Stimulated activated CD4-positive, alpha-beta T cell treated with anti-CD3 and anti-CD28 coated beads, Interleukin-1b, Interleukin-23, amount 100 ng/mL, for 48 hours (primary cell): ENCODE results near the gene MFN2.

Experiments
- DNase-seq: peaks from one replicate; pipeline ENCODE4 v3.0.0-alpha.2; 2020

MFN2 gene

DNA sequence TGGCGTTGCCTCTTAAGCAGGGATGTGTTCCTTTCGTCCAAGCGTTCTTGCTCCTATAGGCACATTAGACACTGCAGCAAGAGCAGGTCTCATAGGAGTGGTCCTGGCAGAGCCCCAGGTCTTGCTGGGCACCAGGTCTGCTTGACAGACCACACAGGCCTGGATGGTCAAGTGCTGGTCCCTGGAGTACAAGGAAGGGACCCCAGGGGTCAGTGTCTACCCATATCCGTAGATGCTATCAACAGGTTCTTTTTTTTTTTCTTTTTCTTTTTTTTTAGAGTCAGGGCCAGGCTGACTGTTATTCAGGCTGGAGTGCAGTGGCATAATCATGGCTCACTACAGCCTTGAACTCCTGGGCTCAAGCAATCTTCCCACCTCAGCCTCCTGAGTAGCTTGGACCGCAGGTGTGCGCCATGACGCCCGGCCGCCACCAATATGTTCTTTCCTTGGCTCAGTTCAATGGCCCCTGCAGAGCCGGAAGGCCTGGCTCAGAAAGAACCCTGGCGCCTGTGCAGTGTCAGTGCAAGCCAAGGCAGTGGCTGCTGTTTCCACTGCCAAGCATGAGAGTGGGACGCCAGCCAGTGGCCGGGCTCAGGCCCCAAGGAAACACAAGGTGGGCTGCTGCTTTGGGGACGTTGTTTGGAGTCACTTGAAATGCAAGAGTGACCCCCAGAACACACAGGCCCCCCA, 72.9 kb downstream of the MFN2 start:
- no peak for DNase-seq

GRCh38 chr1:12053752-12054548, 73.7 kb downstream of the MFN2 start:
- DNase-seq: peak; percentile 40

DNA sequence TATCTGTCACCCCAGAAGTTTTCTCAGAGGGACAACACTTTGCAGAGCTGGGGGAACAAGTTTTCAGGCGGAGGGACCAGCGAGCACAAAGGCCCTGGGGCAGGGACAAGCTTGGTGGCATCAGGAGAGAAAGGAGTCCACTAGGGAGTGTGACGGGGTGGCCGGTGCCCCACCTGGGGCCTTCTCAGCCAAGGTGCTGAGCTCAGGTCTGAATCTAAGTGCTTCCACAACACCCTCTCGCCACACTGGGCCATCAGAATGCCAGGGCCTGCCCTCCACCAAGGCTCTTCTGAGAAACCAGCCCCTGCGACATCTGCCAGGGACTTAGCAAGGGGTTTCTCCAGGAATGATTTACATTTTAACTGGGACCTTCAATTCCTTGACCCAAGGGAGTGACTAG, 75.0 kb downstream of the MFN2 start:
- DNase-seq: no peak

DNA sequence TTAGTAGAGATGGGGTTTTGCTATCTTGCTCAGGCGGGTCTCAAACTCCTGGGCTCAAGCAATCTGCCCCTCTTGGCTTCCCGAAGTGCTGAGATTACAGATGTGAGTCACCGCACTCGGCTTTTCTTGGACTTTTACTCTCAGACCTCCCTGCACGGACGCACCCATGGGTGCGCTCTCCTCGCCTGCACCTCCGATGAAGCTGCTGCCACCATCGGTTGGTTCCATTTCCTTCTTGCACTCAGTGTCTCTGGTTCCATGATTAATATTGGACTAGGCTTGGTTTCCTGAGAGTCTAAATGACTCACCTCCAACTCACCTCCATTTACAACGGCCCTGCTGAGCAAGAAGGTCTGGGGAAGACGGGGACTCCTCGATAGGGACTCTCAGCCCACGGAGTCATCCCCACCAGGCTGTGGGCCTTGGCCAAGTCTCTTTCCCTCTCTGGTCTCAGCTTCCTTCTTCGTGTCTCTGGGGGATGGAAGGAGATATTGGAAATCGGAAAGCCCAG, 76.1 kb downstream of the MFN2 start:
- DNase-seq: peak; percentile 68

- DNase-seq: peak; percentile 67
Observed at GRCh38 chr1:12057382-12057781, 77.1 kb downstream of the MFN2 start.

DNA sequence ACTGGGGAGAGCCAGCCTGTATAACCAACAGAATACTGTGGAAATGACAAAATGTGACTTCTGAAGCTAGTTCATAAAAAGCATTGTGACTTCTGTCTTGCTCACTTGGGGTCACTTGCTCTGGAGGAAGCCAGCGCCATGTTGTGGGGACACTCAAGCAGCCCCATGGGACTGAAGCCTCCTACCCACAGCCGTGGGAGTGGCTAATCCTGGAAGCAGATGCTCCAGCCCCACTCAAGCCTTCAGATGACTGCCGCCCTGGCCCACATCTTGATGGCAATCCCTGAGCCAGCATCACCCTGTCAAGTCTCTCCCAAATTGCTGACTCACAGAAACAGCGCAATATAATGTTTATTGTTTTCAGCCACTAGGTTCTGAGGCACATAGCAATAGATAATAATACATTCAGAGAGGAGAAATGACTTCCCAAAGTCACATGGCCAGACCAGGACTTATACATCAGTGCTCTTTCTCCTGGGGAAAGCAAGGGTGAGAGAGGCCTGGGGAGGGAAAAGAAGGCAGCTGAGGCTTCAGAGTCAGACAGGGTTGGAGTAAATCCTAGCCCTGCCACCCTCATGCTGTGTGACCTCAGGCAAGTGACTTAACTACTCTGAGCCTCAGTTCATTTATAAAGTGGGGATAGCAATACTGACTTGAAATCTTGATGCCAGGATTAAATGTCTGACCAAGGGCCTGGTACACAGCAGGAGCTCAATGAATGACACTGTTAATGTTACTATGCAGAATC, 77.9 kb downstream of the MFN2 start:
- DNase-seq: no peak

- no peak for DNase-seq
Observed at GRCh38 chr1:12059226-12059625, 79.0 kb downstream of the MFN2 start.

- DNase-seq: peak; percentile 54
Observed at GRCh38 chr1:12059722-12060464, 79.6 kb downstream of the MFN2 start.

DNA sequence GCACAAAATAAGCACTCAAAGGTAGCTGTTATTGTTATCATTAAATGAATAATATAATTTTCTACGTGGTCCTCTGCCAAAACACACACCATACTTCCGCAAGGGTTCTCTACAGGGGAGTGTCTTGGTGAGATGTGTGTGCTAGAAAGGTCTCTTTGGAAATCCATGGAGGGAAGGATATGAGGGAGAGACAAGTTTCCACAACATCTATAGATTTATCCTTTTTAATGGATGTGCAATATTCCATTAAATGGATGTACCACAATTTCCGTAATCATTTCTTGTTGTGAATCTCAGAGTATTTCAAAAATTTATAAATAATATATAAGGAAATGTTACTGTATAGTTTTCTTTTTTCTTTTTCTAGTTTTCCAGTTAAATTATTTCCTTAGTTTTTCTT, 80.3 kb downstream of the MFN2 start:
- DNase-seq: no peak
